Endodermal cell (in vitro differentiated cells): ENCODE data around the gene FAM222B. TPM values are rescaled to one million over a fixed set of nuclear protein-coding genes. Genes with fewer than 3 reads are reported as not detected.

Experiments
- DNase-seq: peaks from one replicate; pipeline ENCODE4 v3.0.0-alpha.2; 2017
- H3K27ac ChIP-seq: 2 replicates; pipeline ENCODE4 v1.5.1; 2013; ENCODE audit warnings: mild to moderate bottlenecking, low read depth, low read length, moderate library complexity
- H3K27me3 ChIP-seq: 2 replicates; pipeline ENCODE4 v1.6.1; 2013; ENCODE audit warnings: mild to moderate bottlenecking, low read length, moderate library complexity; ENCODE audit not compliant: insufficient read depth, control insufficient read depth, poor library complexity, severe bottlenecking
- H3K36me3 ChIP-seq: 2 replicates; pipeline ENCODE4 v1.7.0; 2013; ENCODE audit warnings: mild to moderate bottlenecking, low read length, moderate library complexity; ENCODE audit not compliant: control insufficient read depth, insufficient read depth
- H3K4me1 ChIP-seq: one replicate; pipeline ENCODE4 v1.7.0; 2013; ENCODE audit warnings: low read length; ENCODE audit not compliant: control insufficient read depth, insufficient read depth
- H3K4me3 ChIP-seq: 2 replicates; pipeline ENCODE4 v1.5.1; 2013; ENCODE audit warnings: mild to moderate bottlenecking, low read length, moderate library complexity
- H3K9ac ChIP-seq: 2 replicates; pipeline ENCODE4 v1.6.1; 2013; ENCODE audit warnings: mild to moderate bottlenecking, low read length, moderate library complexity; ENCODE audit not compliant: poor library complexity, severe bottlenecking; ENCODE audit errors: extremely low read depth
- H3K9me3 ChIP-seq: 2 replicates; pipeline ENCODE4 v1.6.1; 2013; ENCODE audit warnings: mild to moderate bottlenecking, low read length, moderate library complexity; ENCODE audit not compliant: control insufficient read depth
- H3K27ac Mint-ChIP-seq: 2 replicates; pipeline ENCODE4 v1.8.0; 2020; ENCODE audit warnings: mixed read lengths
- H3K27me3 Mint-ChIP-seq: 2 replicates; pipeline ENCODE4 v1.8.0; 2021; ENCODE audit warnings: mild to moderate bottlenecking, mixed read lengths; ENCODE audit not compliant: insufficient read depth
- H3K36me3 Mint-ChIP-seq: 2 replicates; pipeline ENCODE4 v1.8.0; 2020; ENCODE audit warnings: low read depth, mixed read lengths
- H3K4me1 Mint-ChIP-seq: 2 replicates; pipeline ENCODE4 v1.8.0; 2020; ENCODE audit warnings: mixed read lengths
- H3K4me3 Mint-ChIP-seq: 2 replicates; pipeline ENCODE4 v1.8.0; 2020; ENCODE audit warnings: mild to moderate bottlenecking, moderate library complexity, mixed read lengths
- H3K9me3 Mint-ChIP-seq: 2 replicates; pipeline ENCODE4 v1.8.0; 2020; ENCODE audit warnings: mild to moderate bottlenecking, mixed read lengths
- WGBS, 2 experiments: methylation state at CpG; one replicate each; pipeline versions ENCODE4 v1.1.5 to v1.1.7; 2013; ENCODE audit warnings: missing lambda C conversion rate in 2 of 2, mixed read lengths in 1 of 2; ENCODE audit not compliant: insufficient coverage in 1 of 2, insufficient read length in 1 of 2; 5-methylcytosine and 5-hydroxymethylcytosine counted together
- total RNA-seq, 2 donors: library from RNA; stranded (reverse); fragmentation: NEBNext Ultra II Directional in 1 of 2; extraction: Animal tissue kit (Norgen Biotek cat#: 25700) in 1 of 2; gene quantifications; 2 replicates in 1 of 2; 3 replicates in 1 of 2; pipeline ENCODE4 v1.2.1, GENCODE V29; 2021
- TF ChIP-seq, protein P1 (sequence below): fragments of 200-600 bp; sonication (generic); conservative IDR thresholded peaks from 2 replicates; pipeline ENCODE4 v1.5.0; 2021; ENCODE audit warnings: antibody characterized with exemption, mild to moderate bottlenecking

FAM222B gene
- total RNA-seq, 2 donors from 2014 or later: 59.2 to 75.7 TPM

DNA sequence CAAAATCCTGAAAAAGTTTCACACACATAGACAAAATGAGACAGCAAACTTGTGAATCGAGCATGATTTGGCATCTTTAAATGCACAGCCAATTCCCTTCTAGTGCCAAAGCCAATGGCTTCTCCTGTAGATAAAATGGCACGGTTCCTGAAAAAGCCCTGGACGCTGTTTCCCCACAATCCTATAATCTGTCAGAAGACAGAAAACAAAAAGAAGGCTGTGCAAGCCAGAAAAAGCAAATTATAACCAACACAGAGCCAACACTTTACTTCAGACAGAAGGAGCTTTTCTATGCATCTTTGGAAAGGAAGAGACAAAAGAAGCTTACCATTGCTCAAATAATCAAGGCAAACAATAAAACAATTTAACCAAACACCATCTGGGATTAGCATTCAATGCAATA, 23.8 kb downstream of the FAM222B start:
- WGBS, 2 experiments: 92 to 95% methylated on average over 3 of the region's 3 CpGs
- H3K27me3 Mint-ChIP-seq: no peaks in the 10 kb centered on the region
- H3K27ac Mint-ChIP-seq: no peak overlapping the region
- peaks cover 7% of the 10 kb centered on the region for H3K36me3 Mint-ChIP-seq
- H3K4me1 Mint-ChIP-seq: peaks cover 19% of the 10 kb centered on the region
- no peaks in the 10 kb centered on the region for H3K9me3 ChIP-seq
- H3K9me3 Mint-ChIP-seq: no peaks in the 10 kb centered on the region
- DNase-seq: no peak
- H3K36me3 ChIP-seq: no peaks in the 10 kb centered on the region
- no peaks in the 10 kb centered on the region for H3K4me1 ChIP-seq
- H3K9ac ChIP-seq: no peak overlapping the region
- TF ChIP-seq, protein P1, sequence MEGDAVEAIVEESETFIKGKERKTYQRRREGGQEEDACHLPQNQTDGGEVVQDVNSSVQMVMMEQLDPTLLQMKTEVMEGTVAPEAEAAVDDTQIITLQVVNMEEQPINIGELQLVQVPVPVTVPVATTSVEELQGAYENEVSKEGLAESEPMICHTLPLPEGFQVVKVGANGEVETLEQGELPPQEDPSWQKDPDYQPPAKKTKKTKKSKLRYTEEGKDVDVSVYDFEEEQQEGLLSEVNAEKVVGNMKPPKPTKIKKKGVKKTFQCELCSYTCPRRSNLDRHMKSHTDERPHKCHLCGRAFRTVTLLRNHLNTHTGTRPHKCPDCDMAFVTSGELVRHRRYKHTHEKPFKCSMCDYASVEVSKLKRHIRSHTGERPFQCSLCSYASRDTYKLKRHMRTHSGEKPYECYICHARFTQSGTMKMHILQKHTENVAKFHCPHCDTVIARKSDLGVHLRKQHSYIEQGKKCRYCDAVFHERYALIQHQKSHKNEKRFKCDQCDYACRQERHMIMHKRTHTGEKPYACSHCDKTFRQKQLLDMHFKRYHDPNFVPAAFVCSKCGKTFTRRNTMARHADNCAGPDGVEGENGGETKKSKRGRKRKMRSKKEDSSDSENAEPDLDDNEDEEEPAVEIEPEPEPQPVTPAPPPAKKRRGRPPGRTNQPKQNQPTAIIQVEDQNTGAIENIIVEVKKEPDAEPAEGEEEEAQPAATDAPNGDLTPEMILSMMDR: no peak
- H3K27me3 ChIP-seq: no peaks in the 10 kb centered on the region
- no peak overlapping the region for H3K4me3 Mint-ChIP-seq
- H3K4me3 ChIP-seq: no peak overlapping the region
- no peak overlapping the region for H3K27ac ChIP-seq

DNA sequence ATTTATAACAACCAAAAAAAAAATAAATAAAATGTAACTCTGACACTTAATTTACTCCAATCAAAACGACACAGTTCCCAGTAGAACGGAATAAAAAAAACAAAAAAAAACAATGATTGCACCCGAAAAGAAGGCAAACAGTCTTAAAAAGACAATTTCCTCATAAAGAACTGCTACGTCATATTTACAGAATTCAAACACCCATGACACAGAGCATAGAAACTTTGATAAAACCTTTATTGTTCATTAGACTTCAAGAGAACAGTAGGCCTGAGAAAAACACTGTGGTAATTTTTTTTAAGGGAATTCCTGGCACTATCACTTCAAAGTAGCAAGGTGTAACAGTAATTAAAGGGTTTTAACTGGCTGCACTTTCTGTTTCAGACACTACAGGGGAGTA, 26.1 kb downstream of the FAM222B start:
- Mint-ChIP-seq H3K4me3 (no peak overlapping the region), H3K27me3 (no peaks in the 10 kb centered on the region), H3K4me1 (peaks cover 25% of the 10 kb centered on the region), H3K36me3 (peaks cover 7% of the 10 kb centered on the region), H3K9me3 (no peaks in the 10 kb centered on the region), H3K27ac (peak overlapping the region; percentile 37)
- H3K9me3 ChIP-seq: no peaks in the 10 kb centered on the region
- H3K9ac ChIP-seq: no peak overlapping the region
- TF ChIP-seq, protein P1: no peak
- no peaks in the 10 kb centered on the region for H3K36me3 ChIP-seq
- no peak overlapping the region for H3K4me3 ChIP-seq
- no peaks in the 10 kb centered on the region for H3K27me3 ChIP-seq
- no peaks in the 10 kb centered on the region for H3K4me1 ChIP-seq
- H3K27ac ChIP-seq: no peak overlapping the region
- WGBS, 2 experiments: 87 to 89% methylated on average over 4 of the region's 4 CpGs
- DNase-seq: no peak

DNA sequence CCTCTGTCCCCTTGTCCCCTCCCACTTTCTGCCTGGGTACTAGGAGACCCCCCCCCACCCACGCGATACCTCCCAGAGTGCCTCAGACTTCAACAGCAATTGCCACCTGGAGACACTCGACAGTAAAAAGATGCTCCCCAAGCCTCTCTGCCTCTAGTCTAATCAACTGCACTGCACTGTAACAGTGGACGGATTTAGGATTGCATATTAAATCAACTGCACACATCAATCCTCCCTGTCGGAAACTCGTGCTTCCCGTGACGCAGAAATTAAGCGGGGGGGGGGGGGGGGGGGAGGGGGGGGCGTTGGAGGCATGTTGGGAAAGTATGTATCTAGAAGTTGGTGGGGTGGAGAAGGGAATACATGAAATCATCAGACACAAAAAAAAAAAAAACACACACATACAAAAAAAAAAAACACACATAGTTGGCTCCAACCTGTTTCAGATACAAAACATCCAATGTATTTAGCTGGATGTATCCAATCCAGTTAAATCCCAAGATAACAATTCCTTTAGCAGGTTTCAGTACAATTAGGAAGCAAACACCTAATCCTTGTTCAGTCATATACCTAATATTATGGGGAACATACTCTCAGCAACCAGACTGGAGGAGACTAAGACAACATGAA, 29.7 kb downstream of the FAM222B start:
- no peaks in the 10 kb centered on the region for H3K27me3 ChIP-seq
- Mint-ChIP-seq H3K27ac (peak overlapping the region; percentile 92), H3K4me1 (peaks cover 28% of the 10 kb centered on the region), H3K4me3 (peak overlapping the region; percentile 84), H3K9me3 (no peaks in the 10 kb centered on the region), H3K27me3 (no peaks in the 10 kb centered on the region), H3K36me3 (peaks cover under 1% of the 10 kb centered on the region)
- H3K4me1 ChIP-seq: peaks cover 3% of the 10 kb centered on the region
- TF ChIP-seq, protein P1: no peak
- DNase-seq: no peak
- H3K36me3 ChIP-seq: no peaks in the 10 kb centered on the region
- peak overlapping the region; percentile 98 for H3K4me3 ChIP-seq
- WGBS, 2 experiments: 0% methylated on average over 1 to 4 of the region's 10 CpGs
- H3K9ac ChIP-seq: peak overlapping the region; percentile 93
- no peaks in the 10 kb centered on the region for H3K9me3 ChIP-seq
- peak overlapping the region; percentile 98 for H3K27ac ChIP-seq
